Pons (tissue), 1 donor: Measurements from ENCODE around the gene PRODH2.

ENCODE experiments used
- DNase-seq: peaks from one replicate; pipeline ENCODE4 v3.0.0-alpha.2; 2016; ENCODE audit warnings: low spot score

PRODH2 gene, protein sequence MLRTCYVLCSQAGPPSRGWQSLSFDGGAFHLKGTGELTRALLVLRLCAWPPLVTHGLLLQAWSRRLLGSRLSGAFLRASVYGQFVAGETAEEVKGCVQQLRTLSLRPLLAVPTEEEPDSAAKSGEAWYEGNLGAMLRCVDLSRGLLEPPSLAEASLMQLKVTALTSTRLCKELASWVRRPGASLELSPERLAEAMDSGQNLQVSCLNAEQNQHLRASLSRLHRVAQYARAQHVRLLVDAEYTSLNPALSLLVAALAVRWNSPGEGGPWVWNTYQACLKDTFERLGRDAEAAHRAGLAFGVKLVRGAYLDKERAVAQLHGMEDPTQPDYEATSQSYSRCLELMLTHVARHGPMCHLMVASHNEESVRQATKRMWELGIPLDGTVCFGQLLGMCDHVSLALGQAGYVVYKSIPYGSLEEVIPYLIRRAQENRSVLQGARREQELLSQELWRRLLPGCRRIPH

DNA sequence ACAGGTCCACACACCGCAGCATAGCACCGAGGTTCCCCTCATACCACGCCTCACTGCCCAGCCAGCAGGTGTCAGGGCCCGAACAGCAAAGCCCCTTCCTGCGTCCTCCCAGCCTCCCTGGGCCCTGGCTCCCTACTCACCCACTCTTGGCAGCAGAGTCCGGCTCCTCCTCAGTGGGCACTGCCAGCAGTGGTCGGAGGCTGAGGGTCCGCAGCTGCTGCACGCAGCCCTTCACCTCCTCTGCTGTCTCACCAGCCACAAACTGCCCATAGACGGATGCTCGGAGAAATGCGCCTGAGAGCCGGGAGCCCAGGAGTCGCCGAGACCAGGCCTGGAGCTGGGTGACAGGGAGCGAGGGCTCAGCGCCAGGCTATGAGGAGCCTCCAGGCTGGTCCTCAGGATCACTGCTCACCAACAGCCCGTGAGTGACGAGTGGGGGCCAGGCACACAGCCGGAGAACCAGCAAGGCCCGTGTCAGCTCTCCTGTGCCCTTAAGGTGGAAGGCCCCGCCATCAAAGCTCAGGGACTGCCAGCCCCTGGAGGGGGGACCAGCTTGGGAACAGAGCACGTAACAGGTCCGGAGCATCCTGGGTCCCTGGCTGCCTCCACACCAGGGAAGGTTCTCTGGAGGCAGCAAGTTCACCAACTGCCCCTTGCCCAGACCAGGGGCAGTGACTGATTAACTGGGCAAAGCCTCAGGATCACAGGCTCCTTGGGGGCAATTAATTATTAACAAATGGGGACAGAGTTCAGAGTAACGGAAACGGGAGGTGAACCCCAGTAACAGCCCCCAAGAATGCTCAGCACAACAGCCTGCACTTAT lies at the start of gene PRODH2:
Gene PRODH2 (minus strand): TSS at position 626 of the 823 bp plus-strand sequence. CDS start 40 bp downstream, at position 586.
- DNase-seq, result no peak

DNA sequence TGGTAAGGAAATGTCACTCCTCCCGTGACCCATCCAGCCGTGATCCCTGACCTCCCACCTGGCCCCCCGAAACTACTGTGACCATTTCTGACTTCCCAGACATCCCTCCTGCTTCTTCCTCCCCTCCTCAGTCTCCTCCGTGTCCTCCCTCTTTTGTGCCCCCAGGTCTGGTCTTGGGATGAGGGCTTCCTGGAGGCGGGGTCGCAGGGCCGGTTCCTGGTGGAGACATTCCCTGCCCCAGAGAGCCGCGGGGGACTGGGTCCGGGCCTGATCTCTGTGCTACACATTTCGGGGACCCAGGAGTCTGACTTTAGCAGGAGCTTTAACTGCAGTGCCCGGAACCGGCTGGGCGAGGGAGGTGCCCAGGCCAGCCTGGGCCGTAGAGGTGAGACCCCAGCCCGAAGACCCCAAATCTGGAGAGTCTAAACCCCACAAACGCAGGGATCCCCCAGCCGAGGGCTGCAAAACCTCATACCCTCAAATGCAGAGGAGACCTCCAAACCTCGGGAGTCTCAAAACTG lies 49.1 kb upstream of the PRODH2 start:
- no peak for DNase-seq

DNA sequence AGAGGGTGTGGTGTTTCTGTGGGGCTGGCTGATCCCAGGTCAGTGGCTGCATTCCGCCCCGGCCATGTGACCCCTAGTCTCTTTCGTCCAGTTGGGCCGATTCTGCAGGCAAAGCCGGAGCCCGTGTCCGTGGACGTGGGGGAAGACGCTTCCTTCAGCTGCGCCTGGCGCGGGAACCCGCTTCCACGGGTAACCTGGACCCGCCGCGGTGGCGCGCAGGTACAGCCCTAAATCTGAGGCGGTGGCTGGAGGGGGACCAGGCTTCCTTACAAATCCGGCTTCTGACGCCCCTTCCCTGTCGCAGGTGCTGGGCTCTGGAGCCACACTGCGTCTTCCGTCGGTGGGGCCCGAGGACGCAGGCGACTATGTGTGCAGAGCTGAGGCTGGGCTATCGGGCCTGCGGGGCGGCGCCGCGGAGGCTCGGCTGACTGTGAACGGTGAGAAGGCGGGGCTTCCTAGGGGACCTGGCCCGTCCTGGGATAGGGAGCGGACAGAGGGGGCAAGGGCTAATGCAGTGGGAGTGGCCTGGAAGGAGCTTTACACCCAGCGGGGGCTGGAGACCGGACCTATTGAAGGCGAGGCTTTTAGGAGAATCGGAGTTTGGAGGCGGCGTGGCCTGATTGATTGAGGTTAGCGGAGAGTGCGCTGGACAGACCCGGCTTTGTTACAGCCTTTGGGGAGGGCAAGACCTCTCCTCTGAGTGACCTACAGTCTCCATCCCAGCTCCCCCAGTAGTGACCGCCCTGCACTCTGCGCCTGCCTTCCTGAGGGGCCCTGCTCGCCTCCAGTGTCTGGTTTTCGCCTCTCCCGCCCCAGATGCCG lies 48.4 kb upstream of the PRODH2 start:
- no peak for DNase-seq

DNA sequence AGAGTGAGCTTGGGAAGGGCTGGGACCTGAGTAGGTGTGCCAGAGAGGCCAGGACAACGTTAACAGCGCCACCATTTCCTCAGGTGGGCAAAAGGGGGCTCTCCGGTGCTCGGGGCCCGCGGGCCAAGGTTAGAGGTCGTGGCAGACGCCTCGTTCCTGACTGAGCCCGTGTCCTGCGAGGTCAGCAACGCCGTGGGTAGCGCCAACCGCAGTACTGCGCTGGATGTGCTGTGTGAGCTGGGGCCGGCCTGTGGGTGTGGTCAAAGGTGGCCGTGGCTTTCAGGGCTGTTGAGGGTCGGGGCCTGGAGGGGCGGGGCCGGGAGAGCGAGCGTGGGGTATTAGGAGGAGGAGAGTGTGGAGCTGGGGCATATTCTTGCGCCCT lies 47.8 kb upstream of the PRODH2 start:
- no peak for DNase-seq

DNA sequence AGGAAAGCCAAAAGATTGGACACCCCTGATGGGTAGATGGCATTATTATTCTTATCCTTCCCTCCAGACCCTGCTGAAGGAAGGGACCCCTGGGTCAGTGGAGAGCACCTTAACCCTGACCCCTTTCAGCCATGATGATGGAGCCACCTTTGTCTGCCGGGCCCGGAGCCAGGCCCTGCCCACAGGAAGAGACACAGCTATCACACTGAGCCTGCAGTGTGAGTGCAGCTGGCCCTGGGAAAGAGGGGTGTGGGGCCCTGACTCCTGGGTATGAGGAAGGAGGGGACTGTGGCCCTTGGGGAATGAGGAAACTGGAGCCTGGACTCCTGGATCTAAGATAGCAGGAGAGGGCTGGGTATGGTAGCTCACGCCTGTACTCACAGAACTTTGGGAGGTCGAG lies 46.8 kb upstream of the PRODH2 start:
- DNase-seq, result no peak

DNA sequence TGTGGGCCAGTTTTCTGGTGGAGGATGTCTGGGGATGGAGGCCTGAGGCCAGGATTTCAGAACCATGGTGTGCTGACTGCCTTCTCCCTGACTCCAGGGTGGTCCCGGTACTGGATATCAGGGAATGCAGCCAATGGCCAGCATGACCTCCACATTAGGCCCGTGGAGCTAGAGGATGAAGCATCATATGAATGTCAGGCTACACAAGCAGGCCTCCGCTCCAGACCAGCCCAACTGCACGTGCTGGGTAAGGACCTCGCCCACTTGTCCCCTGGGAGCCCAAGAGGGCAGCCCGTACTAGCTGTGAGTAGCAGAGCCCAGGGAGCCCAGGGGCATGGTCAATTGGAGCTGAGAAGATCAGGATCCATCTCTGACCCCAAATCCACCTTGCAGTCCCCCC lies 45.7 kb upstream of the PRODH2 start:
- DNase-seq, result no peak

DNA sequence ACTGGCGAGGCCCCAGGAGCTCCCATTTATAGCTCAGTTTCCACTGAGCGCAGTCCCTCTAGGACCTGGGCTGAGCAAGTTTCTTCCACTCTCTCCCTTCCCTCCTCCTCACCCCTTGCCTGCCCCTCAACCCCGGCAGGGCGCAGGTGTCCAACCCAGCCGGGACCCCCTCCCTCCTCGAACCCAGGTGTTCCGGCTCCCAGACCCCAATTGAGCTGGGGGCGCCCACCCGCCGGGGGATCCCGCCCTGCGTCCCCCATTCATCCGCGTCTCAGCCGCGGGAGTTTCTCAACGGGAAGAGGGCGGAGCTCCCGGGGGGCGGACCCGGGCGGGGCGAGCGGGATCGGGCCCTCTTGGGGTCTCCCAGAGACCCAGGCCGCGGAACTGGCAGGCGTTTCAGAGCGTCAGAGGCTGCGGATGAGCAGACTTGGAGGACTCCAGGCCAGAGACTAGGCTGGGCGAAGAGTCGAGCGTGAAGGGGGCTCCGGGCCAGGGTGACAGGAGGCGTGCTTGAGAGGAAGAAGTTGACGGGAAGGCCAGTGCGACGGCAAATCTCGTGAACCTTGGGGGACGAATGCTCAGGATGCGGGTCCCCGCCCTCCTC lies 44.0 kb upstream of the PRODH2 start, which contains the start of gene KIRREL2:
Gene KIRREL2 (plus strand): TSS at position 366 of the 604 bp plus-strand sequence. CDS start 209 bp downstream, at position 575.
- DNase-seq, result no peak

DNA sequence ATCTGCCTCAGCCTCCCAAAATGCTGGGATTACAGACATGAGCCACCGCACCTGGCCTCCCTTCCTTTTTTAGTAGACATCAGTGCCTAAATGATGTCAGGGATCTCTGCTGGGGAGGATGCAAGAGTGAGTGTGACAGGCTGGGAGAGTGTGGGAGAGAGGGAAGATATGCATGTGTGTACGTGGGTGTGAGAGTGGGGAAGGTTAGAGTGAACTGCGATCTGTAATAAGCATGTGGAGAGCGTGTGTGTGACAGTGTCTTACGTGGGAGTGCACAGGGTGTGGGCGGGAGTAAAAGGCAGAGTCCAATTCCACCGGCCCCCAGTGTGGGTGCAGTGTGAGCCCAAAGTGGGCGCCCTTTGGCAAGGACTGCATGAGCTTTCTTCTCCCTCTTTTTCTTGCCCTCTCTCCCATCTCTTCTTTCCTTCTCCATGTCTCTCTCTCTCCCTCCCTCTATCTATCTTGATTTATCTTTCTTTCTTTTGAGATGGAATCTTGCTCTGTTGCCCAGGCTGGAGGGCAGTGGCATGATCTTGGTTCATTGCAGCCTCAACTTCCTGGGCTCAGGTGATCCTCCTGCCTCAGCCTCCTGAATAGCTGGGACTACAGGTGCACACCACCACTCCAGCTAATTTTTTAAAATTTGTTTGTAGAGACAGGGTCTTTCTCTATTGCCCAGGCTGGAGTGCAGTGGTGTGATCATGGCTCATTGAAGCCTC lies 40.6 kb upstream of the PRODH2 start:
- DNase-seq, result no peak

DNA sequence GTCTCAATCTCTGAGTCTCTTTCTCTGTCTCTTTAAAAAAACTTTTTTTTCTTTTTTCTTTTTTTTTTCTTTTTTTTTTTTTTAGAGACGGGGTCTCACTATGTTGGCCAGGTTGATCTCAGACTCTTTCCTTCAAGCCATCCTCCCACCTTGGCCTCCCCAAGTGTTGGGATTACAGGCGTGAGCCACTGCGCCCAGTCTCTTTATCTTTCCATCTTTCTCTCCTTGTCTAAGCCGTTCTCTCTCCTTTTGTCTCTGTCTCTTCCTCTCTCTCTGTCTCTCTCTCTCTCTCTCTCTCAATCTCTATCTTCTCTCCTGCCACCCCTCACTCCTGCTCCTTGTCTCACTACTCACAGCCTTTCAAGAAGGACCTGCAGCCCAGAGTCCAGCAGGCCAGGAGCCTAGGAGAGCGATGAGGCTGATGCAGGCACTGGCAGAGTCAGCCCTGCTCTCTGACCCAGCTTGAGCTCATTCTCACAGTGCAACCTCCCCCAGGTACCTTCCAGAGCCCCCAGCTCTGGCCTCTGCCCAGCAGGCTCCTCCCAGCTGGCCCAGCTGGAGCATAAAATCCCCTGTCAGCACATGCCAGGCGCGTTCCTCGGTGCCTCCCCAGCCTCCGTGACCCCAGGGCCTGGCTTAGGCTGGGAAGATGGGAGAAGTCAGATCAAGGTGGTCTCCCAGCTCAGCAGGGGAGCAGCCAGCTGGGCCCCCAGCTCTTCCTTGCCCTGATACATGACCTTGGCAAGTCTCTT lies 39.6 kb upstream of the PRODH2 start, which contains the start of gene NPHS1:
Gene NPHS1 (minus strand): TSS at position 476 of the 752 bp plus-strand sequence. CDS start 667 bp downstream, outside the sequence.
- DNase-seq, result no peak

DNA sequence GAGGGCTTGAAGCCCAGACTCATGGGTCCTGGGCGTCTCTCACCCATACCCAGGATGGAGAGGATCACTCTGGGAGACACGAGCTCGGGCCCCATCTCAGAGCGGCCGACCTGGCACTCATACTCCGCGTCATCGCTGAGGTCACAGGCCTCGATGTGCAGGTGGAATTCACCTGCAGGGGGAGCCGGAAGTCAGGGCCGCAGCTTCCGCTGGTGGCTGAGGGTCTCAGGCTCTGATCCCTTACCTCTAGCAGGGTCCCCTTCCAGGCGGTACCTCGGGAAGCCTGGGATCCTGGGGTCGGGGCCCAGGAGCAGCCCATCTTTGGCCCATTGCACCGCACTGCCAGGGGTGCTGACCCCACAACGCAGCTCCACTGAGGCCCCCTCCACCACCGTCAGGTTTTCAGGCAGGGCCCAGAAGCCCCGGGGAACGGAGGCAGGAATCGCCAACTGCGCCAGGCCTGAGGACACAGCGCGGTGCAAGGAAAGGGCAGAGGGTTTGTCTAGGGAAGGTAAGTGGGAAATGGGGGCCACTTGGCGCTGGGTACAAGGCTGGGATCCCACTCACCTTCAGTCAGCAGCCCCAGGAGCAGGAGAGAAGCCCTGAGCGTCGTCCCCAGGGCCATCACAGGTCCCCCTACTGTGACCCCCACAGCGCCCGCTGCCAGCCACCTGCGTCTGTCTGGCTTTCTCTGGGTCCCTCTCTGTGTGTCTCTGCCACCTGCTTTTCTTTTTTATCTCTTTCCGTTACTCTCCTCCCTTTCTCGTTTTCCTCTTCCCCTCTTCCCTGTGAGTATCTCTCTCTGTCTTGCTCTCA lies 38.8 kb upstream of the PRODH2 start:
- no peak for DNase-seq

DNA sequence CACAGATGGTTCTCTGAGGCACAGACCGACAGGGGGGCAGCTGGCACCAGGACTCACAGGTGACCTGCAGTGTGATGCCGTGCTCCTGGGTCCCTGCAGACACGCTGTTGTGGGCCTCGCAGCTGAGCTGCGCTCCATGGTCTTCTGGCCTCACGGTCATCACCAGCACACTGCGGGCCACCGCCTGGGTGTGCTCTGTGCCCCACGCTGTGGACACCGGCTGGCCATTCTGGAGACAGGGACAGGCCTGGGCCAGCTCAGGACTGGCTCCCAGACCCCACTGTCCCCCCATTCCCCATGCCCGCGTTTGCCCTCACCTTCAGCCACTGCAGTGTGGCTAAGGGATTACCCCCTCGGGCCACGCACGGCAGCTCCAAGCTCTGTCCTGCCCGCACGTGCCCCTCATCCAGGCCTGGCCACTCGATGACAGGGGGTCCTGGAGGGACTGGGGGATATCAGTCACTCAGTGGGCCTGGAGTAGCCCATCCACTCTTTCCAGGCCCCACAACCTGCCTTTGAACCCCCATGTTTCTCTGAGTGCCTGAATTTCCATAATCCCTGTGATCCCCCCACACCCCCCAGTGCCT lies 36.4 kb upstream of the PRODH2 start:
- no peak for DNase-seq

DNA sequence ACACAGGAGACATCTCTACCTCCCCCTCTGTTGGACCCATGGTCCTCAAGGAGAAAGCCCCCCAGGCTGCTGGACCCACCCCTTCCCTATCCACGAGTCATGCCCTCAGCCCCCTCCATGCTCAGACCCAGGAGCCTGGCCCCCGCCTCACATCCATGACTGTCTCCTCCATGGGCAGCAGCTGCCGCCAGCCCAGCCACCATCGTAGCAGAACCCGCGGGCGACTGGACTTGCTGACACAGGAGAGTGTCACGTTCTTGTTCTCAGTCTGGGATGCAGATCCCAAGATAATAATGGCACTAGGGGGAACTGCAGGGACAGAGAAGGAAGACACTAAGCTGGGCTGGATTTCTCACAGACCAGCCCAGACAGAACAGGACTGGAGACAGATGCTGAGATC lies 35.8 kb upstream of the PRODH2 start:
- no peak for DNase-seq

DNA sequence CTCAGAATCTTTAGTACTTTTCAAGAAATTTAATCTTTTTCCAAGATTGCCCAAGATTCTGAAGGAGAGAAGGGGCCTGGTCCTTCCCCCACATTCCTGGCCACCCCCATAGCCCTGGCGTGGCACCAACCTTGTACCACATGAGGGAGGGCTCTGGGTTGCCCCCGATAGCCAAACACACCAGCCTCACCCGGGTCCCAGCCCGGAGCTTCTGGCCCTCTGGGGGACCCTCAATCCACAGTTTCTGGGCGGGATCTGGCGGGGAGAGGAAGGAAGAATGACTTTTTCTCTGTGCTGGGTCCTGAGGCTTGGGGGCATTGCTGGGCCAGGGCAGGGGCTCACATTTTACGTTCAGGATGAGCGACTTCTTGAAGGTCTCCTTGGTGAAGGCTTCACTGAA lies 35.3 kb upstream of the PRODH2 start:
- no peak for DNase-seq

DNA sequence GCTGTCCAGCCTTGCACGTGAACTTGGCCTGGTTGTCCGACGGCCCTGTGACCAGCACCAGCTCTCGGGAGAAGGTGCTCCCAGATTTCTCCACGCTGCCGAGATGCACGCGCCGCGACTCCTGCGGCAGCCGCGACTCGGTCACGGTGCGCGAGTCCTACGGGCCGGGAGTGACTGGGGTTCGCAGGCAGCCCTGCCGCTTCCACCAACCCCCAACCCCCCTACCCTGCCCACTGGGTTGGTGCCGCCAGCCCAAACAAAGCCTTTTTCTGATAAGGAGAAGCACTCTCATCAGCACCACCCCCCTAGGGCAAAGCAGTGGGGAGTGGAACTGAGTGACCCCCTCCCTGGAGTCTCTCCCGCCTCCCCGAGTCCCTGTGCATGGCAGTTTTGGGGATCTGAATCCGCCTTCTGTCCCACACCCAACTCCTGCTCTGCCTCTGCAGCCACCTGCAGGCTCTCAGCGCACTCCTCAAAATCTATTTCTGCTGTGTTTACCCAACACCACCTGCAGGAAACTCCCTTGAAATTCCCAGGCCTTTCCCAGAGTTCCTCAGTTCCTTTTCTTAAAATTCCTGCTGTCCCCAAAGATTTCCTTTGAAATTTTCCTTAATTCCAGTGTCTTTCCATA lies 33.5 kb upstream of the PRODH2 start:
- no peak for DNase-seq

DNA sequence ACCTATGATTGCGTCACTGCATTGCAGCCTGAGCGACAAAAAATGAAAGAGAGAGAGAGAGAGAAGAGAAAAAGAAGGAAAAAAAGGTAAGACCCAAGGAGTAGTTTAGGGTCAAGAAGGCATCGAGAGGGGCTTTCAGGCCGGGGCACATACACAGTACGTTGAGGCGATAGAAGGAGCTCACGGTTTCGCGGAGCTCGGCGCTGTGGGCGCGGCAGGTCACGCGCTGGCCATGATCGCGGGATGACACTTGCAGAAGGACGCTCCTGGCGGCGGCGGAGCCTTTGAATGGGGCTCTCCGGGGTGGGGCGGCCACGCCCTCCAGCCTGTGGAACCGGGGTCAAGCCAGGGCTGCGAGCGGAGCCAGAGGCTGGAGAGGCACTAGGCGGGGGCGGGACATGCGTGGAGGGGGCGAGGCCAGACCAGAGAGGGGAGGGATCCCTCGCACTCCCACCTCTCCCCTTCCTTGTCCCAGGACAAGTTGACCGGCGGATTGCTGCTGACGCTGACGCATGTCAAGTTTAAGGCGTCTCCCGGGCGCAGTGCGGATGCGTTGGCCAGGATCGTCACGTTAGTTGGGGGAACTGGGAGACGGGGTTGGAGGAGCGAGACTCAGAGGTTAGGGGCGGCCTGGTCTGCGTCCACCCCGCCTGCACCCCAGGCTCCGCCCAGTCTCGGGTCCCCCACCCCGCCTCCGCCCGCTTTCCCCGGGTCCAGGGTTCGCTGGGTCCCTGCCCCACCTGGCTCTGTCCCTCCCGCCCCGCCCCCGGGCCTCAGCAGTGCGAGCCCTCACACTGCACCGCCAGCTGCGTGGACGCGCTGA lies 32.8 kb upstream of the PRODH2 start:
- DNase-seq, result no peak

DNA sequence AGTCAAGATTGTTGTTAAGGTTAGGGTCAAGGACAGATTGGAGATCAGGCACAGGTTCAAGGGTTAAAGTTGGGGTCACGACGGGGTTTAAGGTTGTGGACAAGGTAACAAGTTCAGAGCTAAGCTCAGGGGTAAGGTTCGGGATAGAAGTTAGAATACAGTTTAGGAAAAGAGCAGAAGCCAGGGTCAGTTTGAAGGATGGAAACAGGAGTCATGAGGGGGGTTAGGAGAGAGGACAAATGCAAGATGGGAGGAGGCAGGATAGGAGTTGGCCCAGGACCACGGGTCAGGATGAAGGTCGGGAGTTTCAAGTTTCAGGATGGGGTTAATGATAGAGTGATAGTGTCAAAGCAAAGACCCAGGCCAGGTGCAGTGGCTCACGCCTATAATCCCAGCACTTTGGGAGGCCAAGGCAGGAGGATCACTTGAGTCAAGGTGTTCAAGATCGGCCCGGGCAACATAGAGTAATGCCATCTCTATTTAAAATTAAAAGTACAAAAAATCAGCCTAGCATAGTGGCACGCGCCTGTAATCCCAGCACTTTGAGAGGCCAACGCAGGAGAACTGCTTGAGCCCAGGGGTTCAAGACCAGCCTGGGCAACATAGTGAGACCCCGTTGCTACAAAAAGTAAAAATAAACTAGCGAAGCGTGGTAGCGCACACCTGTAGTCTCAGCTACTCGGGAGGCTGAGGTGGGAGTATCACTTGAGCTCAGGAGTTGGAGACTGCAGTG lies 32.0 kb upstream of the PRODH2 start:
- no peak for DNase-seq
